Adrenal gland (tissue), 5 donors: ENCODE measurements around the gene DNMBP.

Source experiments
- CTCF ChIP-seq, 6 experiments: fragments of 450-650 bp in 4 of 6; fragments of 200-600 bp in 2 of 6; sonication (generic) in 1 of 6; IDR thresholded peaks; 1 replicate in 5 of 6; 2 replicates in 1 of 6; pipeline versions ENCODE4 v1.5.1 to v1.8.0; 2016 to 2021; ENCODE audit warnings: antibody characterized with exemption in 6 of 6, mild to moderate bottlenecking in 2 of 6, moderate library complexity in 1 of 6
- POLR2A ChIP-seq, 2 donors: fragments of 450-650 bp; IDR thresholded peaks; one replicate each; pipeline ENCODE4 v1.6.1; 2017; ENCODE audit warnings: antibody characterized with exemption in 2 of 2, mild to moderate bottlenecking in 2 of 2, moderate library complexity in 1 of 2
- donor health status: DM: no; HTN: no; CAD: no.

- TF ChIP-seq POLR2A (IDR thresholded peaks at IDR 0.05) (no peak), CTCF (IDR thresholded peaks at IDR 0.05) (no peak)
These were observed 166.4 kb downstream of the DNMBP start for GRCh38 chr10:99843310-99843709.
